CD4-positive, alpha-beta T cell treated with Interleukin-2 at 100 ng/mL for 4 hours (primary cell): ENCODE data around the gene REEP6.
"Not testable (repeated sequence)": the region's sequence is repeated elsewhere in the genome, so short reads cannot be mapped to it uniquely, and the experiment has no call there.

Experiments used
- DNase-seq: peaks from one replicate; pipeline ENCODE4 v3.0.0-alpha.2; 2020; ENCODE audit warnings: low spot score

The REEP6 gene

DNA sequence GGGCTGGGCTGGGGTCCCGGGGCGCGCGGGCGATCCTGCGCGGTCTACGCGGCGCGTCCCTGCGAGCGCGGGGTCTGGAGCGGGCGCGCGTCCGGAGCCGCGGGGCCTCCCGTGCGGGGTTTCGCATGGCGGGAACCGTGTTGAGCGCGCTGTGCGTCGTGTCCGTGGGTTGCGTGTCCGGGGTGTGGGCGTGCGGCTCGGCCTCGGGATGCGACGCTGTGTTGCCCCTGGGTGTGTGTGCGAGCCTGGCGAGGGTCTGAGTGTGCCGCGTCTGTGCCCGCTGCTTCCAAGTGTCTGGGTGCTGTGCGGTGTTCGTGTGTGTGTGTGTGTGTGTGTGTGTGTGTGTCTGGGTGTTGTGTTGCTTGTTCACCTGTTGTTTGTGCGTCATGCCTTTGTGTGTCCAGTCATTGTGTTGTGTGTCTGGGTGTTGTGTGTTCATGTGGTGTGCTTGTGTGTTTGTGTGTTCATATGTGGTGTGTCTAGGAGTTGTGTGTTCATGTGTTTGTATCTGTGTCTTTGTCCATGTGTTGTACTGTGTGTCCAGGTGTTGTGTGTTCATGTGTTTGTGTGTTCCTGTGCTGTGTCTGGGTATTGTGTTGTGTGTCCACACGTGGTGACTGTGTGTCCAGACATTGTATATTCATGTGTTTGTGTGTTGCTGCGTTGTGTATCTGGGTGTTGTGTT, 33.4 kb downstream of the REEP6 start:
- no peak for DNase-seq

DNA sequence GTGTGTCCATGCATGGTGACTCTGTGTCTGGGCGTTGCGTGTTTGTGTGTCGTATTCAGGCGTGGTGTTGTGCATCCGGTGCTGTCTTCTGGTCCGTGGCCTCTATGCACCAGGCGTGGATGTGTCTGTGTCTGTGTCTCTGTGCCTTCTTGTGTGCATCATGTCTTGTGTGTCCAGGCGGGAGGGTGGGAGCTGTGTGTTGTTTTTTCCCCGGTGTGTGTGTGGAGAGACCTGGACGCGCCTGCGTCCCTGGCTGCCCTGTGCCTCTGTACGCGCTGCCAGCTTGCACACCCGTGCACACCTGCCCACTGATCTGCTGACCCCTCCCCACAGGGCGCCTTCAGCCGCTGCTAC, 34.0 kb downstream of the REEP6 start:
- DNase-seq = no peak

DNA sequence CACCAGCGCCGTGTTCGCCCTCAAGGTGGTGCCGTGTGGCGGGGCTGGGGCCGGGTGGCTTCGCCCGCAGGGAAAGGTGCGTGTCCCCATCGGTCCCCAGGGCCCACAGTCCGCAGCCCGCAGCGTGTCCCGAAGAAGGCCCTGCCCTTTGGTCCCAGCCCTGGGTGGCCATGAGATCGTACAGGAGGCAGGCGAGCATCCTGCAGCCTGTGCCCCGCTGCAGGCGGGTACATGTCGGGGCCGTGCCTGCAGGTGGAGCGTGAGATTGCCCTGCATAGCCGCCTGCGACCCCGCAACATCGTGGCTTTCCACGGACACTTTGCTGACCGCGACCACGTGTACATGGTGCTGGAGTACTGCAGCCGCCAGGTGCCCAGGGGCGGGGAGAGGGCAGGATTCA, 34.4 kb downstream of the REEP6 start:
- no peak for DNase-seq

DNA sequence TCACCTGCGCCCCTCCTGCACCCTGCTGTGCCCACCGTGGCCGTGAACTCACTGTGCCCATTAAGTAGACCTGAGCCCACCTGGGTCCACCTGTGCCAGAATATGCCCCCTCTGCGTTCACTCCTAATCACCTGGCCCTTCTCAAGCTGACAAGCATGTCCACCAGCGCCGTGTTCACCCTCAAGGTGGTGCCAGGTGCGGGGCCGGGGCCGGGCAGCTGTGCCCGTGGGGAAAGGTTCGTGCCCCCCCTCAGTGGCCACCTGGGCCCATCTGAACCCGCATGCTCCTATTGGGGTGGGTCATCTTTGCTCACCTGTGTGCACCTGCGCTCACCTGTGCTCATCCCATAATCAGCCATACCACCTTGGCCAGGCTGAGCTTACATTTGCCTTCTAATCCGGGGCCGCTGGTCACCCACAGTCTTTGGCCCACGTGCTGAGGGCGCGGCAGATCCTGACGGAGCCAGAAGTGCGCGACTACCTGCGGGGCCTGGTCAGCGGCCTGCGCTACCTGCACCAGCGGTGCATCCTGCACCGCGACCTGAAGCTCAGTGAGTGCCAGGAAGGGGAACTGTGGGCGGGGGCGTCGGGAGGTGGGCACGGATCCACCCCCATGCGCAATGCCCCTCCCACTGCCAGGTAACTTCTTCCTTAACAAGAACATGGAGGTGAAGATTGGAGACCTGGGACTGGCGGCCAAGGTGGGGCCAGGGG, 35.2 kb downstream of the REEP6 start:
- DNase-seq = no peak

DNA sequence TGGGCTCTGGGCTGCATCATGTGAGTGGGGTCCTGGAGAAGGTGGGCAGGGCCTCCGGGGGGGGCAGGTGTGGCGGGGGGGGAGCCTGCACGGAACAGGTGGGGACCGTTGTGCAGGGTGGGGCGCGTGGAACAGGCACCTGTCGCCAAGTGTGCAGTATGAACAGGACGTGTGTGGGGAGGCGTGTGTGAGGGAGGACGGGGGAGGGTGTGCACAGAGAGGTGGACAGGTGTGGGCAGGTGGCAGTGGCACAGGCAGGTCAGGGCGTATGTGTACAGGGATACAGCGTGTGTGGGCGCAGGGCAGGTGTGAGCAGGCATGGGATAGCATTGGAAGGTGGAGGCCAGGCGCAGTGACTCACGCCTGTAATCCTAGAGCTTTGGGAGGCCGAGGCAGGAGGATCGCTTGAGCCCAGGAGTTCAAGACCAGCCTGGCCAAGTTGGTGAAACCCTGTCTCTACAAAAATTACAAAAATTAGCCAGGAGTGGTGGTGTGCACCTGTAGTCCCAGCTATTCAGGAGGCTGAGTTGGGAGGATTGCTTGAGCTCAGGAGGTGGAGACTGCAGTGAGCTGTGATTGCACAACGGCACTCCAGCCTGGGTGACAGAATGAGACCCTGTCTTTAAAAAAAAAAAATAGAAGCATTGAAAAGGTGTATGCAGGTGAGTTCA, 36.1 kb downstream of the REEP6 start:
- DNase-seq = no peak

DNA sequence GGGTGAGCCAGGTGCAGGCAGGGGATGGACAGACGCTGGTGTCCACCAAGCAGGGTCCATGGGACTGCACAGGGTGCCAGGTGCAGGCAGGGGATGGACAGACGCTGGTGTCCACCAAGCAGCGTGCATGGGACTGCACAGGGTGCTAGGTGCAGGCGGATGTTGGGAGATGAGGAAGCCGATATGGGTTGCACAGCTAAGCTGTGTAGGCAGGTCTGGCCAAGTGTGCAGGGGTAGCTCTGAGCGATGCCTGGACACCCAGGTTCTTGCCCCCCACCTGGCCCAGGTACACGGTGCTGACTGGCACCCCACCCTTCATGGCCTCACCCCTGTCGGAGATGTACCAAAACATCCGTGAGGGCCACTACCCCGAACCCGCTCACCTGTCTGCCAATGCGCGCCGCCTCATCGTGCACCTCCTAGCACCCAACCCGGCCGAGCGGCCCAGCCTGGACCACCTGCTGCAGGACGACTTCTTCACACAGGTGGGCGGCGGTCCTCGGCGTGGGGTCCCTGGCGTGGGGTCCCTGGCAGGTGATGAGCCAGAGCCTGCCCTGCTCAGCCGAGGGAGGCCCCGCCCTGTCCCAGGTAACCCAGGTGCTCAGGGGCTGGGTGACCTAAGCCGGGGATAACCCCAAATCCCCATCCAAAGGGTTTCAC, 36.8 kb downstream of the REEP6 start:
- no peak for DNase-seq

DNA sequence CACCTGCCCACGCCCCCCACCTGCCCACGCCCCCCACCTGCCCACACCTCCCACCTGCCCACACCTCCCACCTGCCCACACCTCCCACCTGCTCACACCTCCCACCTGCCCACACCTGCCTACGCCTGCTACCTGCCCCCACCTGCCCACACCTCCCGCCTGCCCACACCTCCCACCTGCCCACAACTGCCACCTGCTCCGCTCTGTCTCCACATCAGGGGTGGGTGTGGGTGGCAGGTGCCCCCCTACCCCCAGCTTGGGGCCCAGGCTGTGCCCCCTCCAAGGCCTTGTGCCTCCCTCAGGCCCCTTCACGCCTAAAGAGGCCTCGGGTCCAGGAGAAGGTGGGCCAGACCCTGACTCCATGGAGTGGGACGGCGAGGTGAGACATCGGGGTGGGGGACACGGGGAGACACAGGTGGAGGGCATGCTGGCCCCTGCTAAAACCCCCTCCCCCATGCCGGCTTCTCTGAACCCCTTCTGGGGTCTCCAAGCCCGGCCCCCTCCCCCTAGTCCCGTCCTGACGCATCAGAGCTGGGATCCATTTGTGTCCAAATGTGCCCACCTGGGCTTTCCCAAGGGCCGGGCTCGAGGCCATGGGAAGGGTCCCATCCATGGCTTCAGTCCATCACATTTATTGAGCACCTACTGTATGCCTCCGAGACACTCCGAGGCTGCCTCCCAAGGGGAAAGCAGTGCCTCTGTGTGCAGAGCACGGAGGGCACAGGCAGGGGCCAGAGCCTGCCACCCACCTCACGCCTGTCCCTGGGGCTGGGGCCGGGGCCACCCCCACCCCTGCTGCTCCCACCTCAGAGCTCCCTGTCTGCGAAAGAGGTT, 37.8 kb downstream of the REEP6 start:
- no peak for DNase-seq

DNA sequence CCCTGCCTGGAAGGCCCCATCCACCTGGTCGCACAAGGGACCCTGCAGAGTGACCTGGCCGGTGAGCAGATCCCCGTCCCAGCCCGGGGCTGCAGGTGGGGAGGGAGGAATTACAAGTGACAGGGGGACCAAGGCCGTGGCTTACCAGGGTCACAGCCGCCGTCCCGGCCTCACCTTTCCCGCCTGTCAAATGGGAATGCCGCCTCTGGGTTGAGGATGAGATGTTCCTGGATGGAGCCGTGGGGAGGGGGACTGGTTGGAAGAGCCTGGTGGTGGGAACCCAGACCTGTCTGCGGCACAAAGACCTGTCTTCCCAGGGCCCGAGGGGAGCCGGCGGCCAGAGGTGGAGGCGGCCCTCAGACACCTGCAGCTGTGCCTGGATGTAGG, 38.4 kb downstream of the REEP6 start:
- DNase-seq = no peak

DNA sequence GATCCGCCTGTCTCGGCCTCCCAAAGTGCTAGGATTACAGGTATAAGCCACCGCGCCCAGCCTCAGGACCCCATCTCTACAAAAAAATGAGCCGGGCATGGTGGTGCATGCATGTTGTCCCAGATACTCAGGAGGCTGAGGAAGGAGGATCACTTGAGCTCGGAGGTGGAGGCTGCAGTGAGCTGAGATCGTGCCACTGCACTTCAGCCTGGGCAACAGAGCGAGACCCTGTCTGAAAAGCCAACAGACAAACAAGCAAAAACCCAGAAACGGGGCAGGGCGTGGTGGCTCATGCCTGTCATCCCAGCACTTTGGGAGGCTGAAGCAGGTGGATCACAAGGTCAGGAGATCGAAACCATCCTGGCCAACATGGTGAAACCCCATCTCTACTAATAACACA, 39.9 kb downstream of the REEP6 start:
- not testable (repeated sequence) for DNase-seq

DNA sequence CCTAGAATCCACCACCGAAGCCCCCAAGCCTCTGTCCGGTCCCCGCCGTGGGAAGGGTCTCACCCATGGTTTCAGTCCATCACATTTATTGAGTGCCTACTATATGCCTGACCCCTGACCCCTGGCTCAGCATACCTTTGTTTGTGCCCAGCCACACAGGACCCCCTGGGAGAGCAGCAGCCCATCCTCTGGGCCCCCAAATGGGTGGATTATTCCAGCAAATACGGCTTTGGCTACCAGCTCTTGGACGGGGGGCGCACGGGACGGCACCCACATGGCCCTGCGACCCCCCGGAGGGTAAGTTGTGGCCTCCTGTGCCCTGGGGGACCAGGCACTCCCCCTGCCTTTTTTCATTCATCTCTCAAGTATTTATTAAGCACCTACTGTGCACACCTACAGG, 40.6 kb downstream of the REEP6 start:
- no peak for DNase-seq

DNA sequence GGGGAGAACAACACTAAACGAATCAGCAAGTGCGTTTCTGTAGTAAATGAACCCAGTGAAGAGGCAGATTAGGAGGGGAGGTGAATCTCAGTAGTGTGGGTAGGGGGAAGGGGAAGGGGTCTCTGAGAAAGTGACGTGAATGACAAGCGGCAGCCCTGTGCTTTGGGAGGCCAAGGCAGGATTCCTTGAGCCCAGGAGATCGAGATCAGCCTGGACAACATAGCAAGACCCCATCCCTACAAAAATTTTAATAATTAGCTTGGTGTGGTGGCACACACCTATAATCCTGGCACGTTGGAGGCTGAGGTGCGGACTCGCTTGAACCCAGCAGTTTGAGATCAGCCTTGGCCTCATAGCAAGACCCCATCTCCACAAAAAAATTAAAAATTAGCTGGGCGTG, 41.0 kb downstream of the REEP6 start:
- DNase-seq = no peak

DNA sequence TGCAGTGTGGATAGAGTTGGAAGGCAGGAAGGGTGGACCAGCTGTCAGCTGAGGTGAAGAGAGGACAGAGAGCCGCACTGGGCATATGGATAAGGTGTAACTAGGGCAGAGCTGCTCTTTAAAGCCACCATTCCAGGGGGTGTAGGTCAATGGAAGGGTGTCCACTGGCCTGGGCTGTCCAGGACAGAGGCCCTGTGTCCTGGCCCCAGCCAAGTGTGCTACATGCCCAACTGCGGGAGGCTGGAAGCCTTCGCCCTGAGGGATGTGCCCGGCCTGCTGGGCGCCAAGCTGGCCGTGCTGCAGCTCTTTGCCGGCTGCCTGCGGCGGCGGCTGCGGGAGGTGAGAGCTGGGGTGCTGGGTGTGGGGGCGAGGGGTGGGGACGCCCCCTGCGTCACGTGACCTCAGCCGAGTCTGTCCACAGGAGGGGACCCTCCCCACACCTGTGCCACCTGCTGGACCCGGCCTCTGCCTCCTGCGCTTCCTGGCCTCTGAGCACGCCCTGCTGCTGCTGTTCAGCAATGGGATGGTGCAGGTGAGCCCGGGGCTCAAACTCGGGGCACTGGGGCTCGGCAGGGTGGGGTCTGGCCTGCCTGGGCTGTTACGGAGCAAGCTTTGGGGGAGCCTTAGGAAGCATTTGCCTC, 42.6 kb downstream of the REEP6 start:
- no peak for DNase-seq

DNA sequence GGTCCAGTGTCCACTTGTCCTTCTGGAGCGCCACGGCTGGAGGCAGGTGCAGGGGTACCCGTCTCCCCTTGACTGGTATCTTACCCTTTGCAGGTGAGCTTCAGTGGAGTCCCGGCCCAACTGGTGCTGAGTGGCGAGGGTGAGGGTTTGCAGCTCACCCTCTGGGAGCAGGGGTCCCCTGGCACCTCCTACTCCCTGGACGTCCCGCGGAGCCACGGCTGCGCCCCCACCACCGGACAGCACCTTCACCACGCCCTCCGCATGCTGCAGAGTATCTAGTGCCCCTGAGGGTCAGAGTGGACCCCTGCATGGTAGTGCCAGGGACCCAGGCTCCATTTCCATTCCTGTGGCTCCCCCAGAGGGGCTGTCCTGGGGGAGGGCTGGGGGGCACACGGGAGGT, 44.0 kb downstream of the REEP6 start:
- DNase-seq = no peak

DNA sequence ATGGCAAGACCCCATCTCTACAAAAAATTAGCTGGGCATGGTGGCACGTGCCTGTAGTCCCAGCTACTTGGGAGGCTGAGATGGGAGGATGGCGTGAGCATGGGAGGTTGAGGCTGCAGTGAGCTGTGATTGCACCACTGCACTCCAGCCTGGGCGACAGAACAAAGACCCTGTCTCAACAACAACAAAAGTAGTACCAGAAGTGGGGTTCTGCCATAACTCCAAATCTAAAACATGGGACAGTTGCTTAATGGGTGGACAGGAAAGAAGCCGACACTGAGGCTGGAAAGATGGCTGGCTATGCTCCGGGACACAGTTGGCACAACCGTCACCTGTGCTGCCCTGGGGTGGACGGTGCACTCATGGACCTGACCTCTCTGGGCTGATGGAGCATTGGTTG, 44.7 kb downstream of the REEP6 start:
- DNase-seq = not testable (repeated sequence)

DNA sequence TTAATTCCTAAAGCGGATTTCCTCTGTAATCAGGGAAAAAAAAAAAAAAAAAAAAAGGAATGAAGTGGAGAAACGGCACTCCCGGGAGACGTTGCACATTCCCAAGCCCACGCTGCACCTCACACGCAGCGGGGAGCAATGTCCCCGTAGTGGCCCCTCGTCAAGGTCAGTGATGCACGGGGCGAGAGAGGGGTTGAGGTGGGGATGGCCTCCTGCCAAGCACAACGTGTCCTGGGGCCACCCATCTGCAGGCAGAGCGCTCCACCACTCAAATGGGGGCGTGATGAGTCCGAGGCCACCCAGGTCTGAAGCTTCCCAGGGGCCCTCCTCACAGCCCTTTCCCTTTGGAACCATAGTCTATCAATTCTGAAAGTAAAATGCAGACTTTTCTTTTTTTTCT, 48.0 kb downstream of the REEP6 start:
- no peak for DNase-seq

DNA sequence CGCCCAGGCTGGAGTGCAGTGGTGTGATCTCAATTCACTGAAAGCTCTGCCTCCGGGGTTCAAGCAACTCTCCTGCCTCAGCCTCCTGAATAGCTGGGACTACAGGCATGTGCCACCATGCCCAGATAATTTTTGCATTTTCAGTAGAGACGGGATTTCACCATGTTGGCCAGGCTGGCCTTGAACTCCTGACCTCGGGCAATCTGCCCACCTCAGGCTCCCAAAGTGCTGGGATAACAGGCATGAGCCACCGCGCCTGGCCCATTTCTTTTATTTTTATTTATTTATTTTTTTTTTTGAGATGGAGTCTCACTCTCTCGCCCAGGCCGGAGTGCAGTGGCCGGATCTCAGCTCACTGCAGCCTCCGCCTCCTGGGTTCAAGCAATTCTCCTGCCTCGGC, 48.8 kb downstream of the REEP6 start:
- not testable (repeated sequence) for DNase-seq

DNA sequence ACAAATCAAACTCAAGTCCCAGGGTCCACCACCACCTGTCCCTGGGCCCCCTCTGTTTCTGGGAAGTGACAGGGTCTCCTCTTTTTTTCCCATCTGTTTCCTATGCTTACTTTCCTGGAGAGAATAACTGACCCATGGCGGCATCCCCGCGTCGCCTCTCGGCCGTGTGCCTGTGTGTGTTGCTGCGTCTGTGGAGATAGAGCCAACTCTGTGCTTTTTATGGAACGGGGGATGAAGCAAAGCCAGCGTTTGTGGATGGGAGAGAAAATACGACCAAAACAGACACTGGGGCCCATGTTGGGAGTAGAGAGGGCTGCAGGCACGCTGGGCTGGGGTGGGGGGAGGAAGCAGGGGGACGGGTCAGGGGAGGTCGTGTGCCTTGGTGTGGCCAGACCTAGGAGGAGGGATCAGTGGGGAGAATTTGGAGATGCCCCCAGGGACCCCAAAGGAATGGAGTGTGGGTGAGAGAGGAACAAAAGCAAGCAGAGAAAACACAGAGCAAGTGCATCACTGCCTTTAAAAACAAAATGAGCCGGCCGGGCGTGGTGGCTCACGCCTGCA, 49.5 kb downstream of the REEP6 start:
- no peak for DNase-seq
